ENCODE data around the gene TJP2. TPM values are rescaled to one million over a fixed set of nuclear protein-coding genes. Genes with fewer than 3 reads are reported as not detected.

Gene TJP2
- total RNA-seq, 4 donors from 2014 or later = 137 to 191 (median 167) TPM

GRCh38 chr9:69223605-69224004, 49.5 kb downstream of the TJP2 start:
- no peak for DNase-seq (ENCODE audit: low spot score in 2 of 2)
- H3K4me3 ChIP-seq (ENCODE audit: low read depth, poor library complexity, severe bottlenecking) = no peak overlapping the region
- 65 to 71% methylated on average over 2 of the region's 2 CpGs for WGBS, 2 donors
- intact Hi-C loops (cut with DNase I; ENCODE audit: low total_unique reads) = no loop called here
- TF ChIP-seq CTCF (IDR thresholded peaks at IDR 0.05) = no peak
- TF ChIP-seq POLR2A (IDR thresholded peaks at IDR 0.05) = no peak

GRCh38 chr9:69229367-69229766, 55.3 kb downstream of the TJP2 start:
- intact Hi-C loops (cut with DNase I; ENCODE audit: low total_unique reads) = no loop called here
- WGBS, 2 donors = 85 to 88% methylated on average over 5 of the region's 5 CpGs
- no peak for TF ChIP-seq CTCF (IDR thresholded peaks at IDR 0.05)
- no peak for TF ChIP-seq POLR2A (IDR thresholded peaks at IDR 0.05)
- no peak for DNase-seq (ENCODE audit: low spot score in 2 of 2)
- no peak overlapping the region for H3K4me3 ChIP-seq (ENCODE audit: low read depth, poor library complexity, severe bottlenecking)

- no peak overlapping the region for H3K4me3 ChIP-seq (ENCODE audit: low read depth, poor library complexity, severe bottlenecking)
- no peak for DNase-seq (ENCODE audit: low spot score in 2 of 2)
- intact Hi-C loops (cut with DNase I; ENCODE audit: low total_unique reads) = no loop called here
- no peak for TF ChIP-seq CTCF (IDR thresholded peaks at IDR 0.05)
- TF ChIP-seq POLR2A (IDR thresholded peaks at IDR 0.05) = no peak
- 79 to 87% methylated on average over 6 of the region's 6 CpGs for WGBS, 2 donors
Observed at GRCh38 chr9:69232135-69232534, 58.1 kb downstream of the TJP2 start.

- intact Hi-C loops (cut with DNase I; ENCODE audit: low total_unique reads) = no loop called here
- 62 to 83% methylated on average over 3 of the region's 3 CpGs for WGBS, 2 donors
- H3K4me3 ChIP-seq (ENCODE audit: low read depth, poor library complexity, severe bottlenecking) = no peak overlapping the region
- DNase-seq (ENCODE audit: low spot score in 2 of 2) = no peak
- TF ChIP-seq CTCF (IDR thresholded peaks at IDR 0.05) (no peak), POLR2A (IDR thresholded peaks at IDR 0.05) (no peak)
Observed at GRCh38 chr9:69234683-69235082, 60.6 kb downstream of the TJP2 start.

- intact Hi-C loops (cut with DNase I; ENCODE audit: low total_unique reads) = no loop called here
- no peak for TF ChIP-seq CTCF (IDR thresholded peaks at IDR 0.05)
- no peak for TF ChIP-seq POLR2A (IDR thresholded peaks at IDR 0.05)
- H3K4me3 ChIP-seq (ENCODE audit: low read depth, poor library complexity, severe bottlenecking) = no peak overlapping the region
- DNase-seq (ENCODE audit: low spot score in 2 of 2) = no peak
- WGBS, 2 donors = 82 to 89% methylated on average over 7 of the region's 7 CpGs
Observed at GRCh38 chr9:69236188-69236587, 62.1 kb downstream of the TJP2 start.

GRCh38 chr9:69237702-69238295, 63.7 kb downstream of the TJP2 start:
- 94% methylated on average over 4 of the region's 4 CpGs for WGBS, 2 donors
- no peak for DNase-seq (ENCODE audit: low spot score in 2 of 2)

More at GRCh38 chr9:69237702-69238295, 63.7 kb downstream of the TJP2 start:
- H3K4me3 ChIP-seq (ENCODE audit: low read depth, poor library complexity, severe bottlenecking) = no peak overlapping the region
- TF ChIP-seq CTCF (IDR thresholded peaks at IDR 0.05) (no peak), POLR2A (IDR thresholded peaks at IDR 0.05) (no peak)
- intact Hi-C loops (cut with DNase I; ENCODE audit: low total_unique reads) = no loop called here

Data from lower leg skin (tissue), 4 donors.